Testis (tissue), 2 donors: ENCODE measurements around the gene RAPGEF4.

ENCODE experiments used
- CTCF ChIP-seq, 3 experiments: fragments of 450-650 bp in 2 of 3; fragments of 200-600 bp in 1 of 3; sonication (generic) in 1 of 3; IDR thresholded peaks; one replicate each; pipeline ENCODE4 v1.5.1; 2016 to 2019; ENCODE audit warnings: antibody characterized with exemption in 3 of 3, mild to moderate bottlenecking in 2 of 3, moderate library complexity in 1 of 3
- POLR2A ChIP-seq: fragments of 450-650 bp; IDR thresholded peaks from one replicate; pipeline ENCODE4 v1.6.1; 2017; ENCODE audit warnings: antibody characterized with exemption, mild to moderate bottlenecking, moderate library complexity

- TF ChIP-seq CTCF (IDR thresholded peaks at IDR 0.05) (no peak), POLR2A (no peak)
These were observed 356.3 kb downstream of the RAPGEF4 start for GRCh38 chr2:173091910-173092309.
